HL-60 (cell line): Measurements from ENCODE around the gene HCFC1R1.

Experiments
- DNase-seq, 2 experiments: peaks; one replicate each; pipeline ENCODE4 v3.0.0-alpha.2; 2010 to 2020; ENCODE audit warnings: low read depth in 1 of 2, low spot score in 1 of 2
- H3K27ac ChIP-seq: fragments of 250-450 bp; sonication (Bioruptor Pico); replicated peaks from 2 replicates; pipeline ENCODE4 v1.5.1; 2020; ENCODE audit warnings: mild to moderate bottlenecking, moderate library complexity
- H3K27me3 ChIP-seq: fragments of 250-450 bp; sonication (Bioruptor Pico); 2 replicates; pipeline ENCODE4 v1.5.1; 2021; ENCODE audit warnings: mild to moderate bottlenecking, moderate library complexity; ENCODE audit not compliant: insufficient read depth, poor library complexity, severe bottlenecking
- H3K4me3 ChIP-seq: replicated peaks from 2 replicates; pipeline ENCODE4 v1.5.1; 2011; ENCODE audit warnings: mild to moderate bottlenecking, control low read depth, low read length; ENCODE audit not compliant: insufficient read depth
- GABPA ChIP-seq: IDR thresholded peaks from 2 replicates; pipeline ENCODE4 v1.6.1; 2012; ENCODE audit warnings: low read depth
- POLR2AphosphoS5 ChIP-seq: IDR thresholded peaks from 2 replicates; pipeline ENCODE4 v1.6.1; 2012; ENCODE audit warnings: low read depth
- SPI1 ChIP-seq: IDR thresholded peaks from 2 replicates; pipeline ENCODE4 v1.6.1; 2012; ENCODE audit warnings: low read depth, mild to moderate bottlenecking, borderline replicate concordance
- TF ChIP-seq, protein P1 (sequence below): IDR thresholded peaks from one replicate; pipeline ENCODE4 v1.5.1; 2011; ENCODE audit warnings: low read length, control low read depth, inconsistent platforms; ENCODE audit not compliant: insufficient read depth
- TF ChIP-seq, protein P2 (sequence below): IDR thresholded peaks from 2 replicates; pipeline ENCODE4 v1.6.1; 2012; ENCODE audit warnings: low read depth; ENCODE audit not compliant: insufficient replicate concordance

Gene HCFC1R1

DNA sequence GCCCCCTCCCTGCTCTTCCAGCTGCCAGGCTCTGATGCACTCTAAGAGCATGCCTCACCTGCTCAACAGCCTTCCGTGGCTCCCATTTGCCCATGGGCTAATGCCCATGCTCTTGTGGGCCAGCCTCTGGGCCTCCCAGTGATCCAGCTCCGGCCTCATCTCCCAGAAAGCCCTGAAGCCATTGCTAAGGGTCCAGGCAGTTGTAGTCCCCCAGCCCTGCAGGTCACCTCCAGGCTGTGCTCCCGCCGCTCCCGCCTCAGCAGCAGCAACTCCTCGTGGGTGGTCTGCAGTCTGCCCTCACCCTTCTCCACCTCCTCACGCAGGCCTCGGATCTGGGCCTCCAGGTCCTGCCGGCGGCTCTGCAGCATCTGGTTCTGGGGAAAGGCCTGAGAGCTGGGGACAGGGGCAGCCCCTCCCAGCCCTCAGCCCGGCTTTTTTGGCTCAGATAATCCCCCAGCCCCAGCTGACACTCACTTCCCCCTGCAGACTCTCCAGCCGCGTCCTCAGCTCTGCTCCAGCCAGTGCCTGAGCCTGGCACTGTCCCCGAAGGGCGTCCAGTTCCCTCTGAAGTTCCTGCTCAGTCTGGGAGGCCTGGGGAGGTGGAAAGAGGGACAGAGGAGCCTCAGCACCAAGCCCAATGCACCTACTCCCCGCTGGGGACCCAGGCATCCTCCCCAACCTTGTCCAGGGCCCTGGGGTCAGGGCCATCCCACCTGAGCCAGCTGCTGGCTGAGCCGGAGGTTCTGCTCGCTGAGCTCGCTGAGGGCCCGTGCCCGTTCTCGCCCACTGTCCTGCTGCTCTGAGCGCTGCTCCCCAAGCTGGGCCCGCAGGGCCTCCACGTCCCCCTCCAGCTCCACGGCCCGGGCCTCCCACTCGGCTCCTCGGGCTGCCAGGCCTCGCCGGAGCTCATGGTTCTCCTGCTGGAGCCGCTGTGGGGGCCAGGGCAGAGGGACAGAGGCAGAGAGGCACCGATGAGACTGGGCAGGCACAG lies 6.8 kb upstream of the HCFC1R1 start:
- TF ChIP-seq, protein P1, sequence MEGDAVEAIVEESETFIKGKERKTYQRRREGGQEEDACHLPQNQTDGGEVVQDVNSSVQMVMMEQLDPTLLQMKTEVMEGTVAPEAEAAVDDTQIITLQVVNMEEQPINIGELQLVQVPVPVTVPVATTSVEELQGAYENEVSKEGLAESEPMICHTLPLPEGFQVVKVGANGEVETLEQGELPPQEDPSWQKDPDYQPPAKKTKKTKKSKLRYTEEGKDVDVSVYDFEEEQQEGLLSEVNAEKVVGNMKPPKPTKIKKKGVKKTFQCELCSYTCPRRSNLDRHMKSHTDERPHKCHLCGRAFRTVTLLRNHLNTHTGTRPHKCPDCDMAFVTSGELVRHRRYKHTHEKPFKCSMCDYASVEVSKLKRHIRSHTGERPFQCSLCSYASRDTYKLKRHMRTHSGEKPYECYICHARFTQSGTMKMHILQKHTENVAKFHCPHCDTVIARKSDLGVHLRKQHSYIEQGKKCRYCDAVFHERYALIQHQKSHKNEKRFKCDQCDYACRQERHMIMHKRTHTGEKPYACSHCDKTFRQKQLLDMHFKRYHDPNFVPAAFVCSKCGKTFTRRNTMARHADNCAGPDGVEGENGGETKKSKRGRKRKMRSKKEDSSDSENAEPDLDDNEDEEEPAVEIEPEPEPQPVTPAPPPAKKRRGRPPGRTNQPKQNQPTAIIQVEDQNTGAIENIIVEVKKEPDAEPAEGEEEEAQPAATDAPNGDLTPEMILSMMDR: no peak
- TF ChIP-seq SPI1 (no peak), GABPA (no peak), POLR2AphosphoS5 (no peak)
- TF ChIP-seq, protein P2, sequence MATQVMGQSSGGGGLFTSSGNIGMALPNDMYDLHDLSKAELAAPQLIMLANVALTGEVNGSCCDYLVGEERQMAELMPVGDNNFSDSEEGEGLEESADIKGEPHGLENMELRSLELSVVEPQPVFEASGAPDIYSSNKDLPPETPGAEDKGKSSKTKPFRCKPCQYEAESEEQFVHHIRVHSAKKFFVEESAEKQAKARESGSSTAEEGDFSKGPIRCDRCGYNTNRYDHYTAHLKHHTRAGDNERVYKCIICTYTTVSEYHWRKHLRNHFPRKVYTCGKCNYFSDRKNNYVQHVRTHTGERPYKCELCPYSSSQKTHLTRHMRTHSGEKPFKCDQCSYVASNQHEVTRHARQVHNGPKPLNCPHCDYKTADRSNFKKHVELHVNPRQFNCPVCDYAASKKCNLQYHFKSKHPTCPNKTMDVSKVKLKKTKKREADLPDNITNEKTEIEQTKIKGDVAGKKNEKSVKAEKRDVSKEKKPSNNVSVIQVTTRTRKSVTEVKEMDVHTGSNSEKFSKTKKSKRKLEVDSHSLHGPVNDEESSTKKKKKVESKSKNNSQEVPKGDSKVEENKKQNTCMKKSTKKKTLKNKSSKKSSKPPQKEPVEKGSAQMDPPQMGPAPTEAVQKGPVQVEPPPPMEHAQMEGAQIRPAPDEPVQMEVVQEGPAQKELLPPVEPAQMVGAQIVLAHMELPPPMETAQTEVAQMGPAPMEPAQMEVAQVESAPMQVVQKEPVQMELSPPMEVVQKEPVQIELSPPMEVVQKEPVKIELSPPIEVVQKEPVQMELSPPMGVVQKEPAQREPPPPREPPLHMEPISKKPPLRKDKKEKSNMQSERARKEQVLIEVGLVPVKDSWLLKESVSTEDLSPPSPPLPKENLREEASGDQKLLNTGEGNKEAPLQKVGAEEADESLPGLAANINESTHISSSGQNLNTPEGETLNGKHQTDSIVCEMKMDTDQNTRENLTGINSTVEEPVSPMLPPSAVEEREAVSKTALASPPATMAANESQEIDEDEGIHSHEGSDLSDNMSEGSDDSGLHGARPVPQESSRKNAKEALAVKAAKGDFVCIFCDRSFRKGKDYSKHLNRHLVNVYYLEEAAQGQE: no peak
- Histone ChIP-seq H3K4me3 (no peak overlapping the region), H3K27ac (no peak overlapping the region), H3K27me3 (peaks cover 30% of the 10 kb centered on the region)
- no peak for DNase-seq

DNA sequence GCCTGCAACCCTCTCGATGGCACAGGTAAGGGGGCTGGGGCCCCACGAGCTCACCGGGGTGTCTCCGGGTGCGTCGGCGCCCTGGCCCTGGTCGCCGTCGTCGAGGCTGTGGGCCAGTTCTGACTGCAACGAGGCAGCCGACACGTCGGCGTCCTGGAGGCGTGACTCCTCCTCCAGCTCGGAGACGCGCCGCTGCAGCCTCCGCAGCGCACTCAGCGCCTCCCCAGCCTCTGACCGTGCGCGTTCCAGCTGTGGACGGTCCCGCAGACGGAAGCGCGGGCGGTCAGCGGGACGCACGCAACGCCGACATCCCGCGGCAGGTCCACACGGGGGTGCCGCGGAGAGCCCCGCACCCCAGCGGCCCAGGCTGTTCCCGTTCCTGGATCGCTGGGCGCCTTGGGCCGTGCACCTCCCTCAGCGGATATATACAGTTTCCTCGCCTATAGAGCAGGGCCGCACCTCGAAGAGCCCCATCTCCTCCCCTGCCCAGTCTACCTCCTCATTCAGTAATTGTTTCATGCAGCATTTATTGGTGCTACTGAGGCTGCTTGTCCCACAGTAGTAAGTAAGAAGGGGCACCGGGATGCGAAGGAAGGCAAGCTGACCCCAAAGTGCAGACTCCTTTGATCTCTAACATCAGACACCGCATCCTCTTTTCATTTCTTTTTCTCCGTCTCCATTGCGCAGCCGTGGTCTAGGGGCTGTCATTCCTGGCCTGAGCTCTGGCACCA lies 5.9 kb upstream of the HCFC1R1 start:
- H3K27ac ChIP-seq: no peak overlapping the region
- H3K27me3 ChIP-seq: peaks cover 24% of the 10 kb centered on the region
- no peak for TF ChIP-seq POLR2AphosphoS5
- TF ChIP-seq, protein P2: no peak
- peak overlapping the region; percentile 13; the same call in 1 of the 2 replicates for H3K4me3 ChIP-seq
- DNase-seq: peak; percentile 47 to 72

DNA sequence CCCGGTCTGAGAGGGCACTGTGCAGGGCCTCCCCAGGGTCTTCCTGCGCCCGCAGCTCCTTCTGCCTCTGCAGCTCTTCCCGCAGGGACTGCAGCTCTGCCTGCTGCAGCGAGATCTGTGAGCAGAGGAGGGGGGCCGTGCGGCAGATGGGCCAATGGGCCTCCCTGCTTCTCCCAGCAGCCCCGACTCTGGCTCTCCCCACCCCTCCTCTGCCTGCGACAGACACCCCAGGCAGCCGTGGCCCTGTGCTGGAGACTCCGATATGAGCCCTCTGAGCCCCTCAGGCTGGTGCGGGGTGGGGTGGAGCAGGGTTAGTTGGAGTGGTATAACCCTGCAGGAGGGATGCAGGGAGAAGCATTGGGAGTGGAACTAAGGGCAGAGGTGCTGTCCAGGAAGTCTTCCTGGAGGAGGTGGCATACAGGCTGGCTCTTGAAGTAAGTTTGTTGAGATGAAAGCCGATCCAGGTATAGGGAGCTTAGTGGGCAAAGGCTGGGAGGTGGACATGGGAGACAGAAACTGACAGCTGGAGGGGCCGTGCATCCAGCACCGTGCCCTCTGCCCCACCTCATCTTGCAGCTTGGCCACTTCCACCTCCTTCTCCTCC lies 5.1 kb upstream of the HCFC1R1 start:
- TF ChIP-seq SPI1 (no peak), GABPA (no peak), POLR2AphosphoS5 (no peak)
- TF ChIP-seq, protein P2: no peak
- TF ChIP-seq, protein P1: no peak
- Histone ChIP-seq H3K27ac (no peak overlapping the region), H3K27me3 (peaks cover 23% of the 10 kb centered on the region), H3K4me3 (no peak overlapping the region)
- no peak for DNase-seq
